ENCODE data around the gene ACSF3.

- TF ChIP-seq RAD21 (IDR thresholded peaks at IDR 0.05; ENCODE audit: low read length) (no peak), CTCF (conservative IDR thresholded peaks at IDR 0.05; ENCODE audit: low read depth, low read length) (no peak), CHD1 (IDR thresholded peaks at IDR 0.05; ENCODE audit: low read depth, low read length) (no peak), ELK1 (IDR thresholded peaks at IDR 0.05; ENCODE audit: borderline replicate concordance, low read depth, low read length) (no peak), SMC3 (IDR thresholded peaks at IDR 0.05; ENCODE audit: low read depth, low read length) (no peak), BHLHE40 (IDR thresholded peaks at IDR 0.05; ENCODE audit: low read depth, low read length) (no peak)
Observed at GRCh38 chr16:89108416-89108815, 14.8 kb downstream of the ACSF3 start.
